Measurements from ENCODE around the gene CSNK1D. TPM values are rescaled to one million over a fixed set of nuclear protein-coding genes. Genes with fewer than 3 reads are reported as not detected.

The CSNK1D gene
- total RNA-seq, 2 experiments from 2014 or later = 277 to 286 TPM

- Mint-ChIP-seq H3K4me1 (ENCODE audit: low read depth) (peaks cover 30% of the 10 kb centered on the region), H3K27me3 (no peaks in the 10 kb centered on the region), H3K9me3 (no peaks in the 10 kb centered on the region), H3K4me3 (peak overlapping the region; percentile 82), H3K36me3 (ENCODE audit: low read depth) (peaks cover 27% of the 10 kb centered on the region), H3K27ac (peak overlapping the region; percentile 58)
- ATAC-seq (ENCODE audit: poor library complexity) (no peak), DNase-seq (no peak)
- intact Hi-C loops (cut with DNase I, micrococcal nuclease) = no loop called here
- no peaks in the 10 kb centered on the region for H3K27me3 ChIP-seq (ENCODE audit: control insufficient read depth in 1 of 2, insufficient read depth in 2 of 2, low read length in 2 of 2)
- no peak for TF ChIP-seq CTCF (IDR thresholded peaks at IDR 0.05)
- H3K4me1 ChIP-seq (ENCODE audit: insufficient read depth, low read length) = peaks cover 46% of the 10 kb centered on the region
- H3K4me3 ChIP-seq (ENCODE audit: low read length) = no peak overlapping the region
- H3K36me3 ChIP-seq (ENCODE audit: insufficient read depth, low read length) = peaks cover 11% of the 10 kb centered on the region
- H3K27ac ChIP-seq (ENCODE audit: low read depth in 1 of 2, low read length in 2 of 2) = no peak overlapping the region
- peaks cover 0 to 1% of the 10 kb centered on the region in 2 experiments for H3K9me3 ChIP-seq (ENCODE audit: control insufficient read depth in 1 of 2, insufficient read depth in 1 of 2, low read length in 2 of 2)
- CTCF ChIA-PET = interaction anchor here (0.9 to 1.9 kb wide), 2 partner anchors 12 to 79 kb away, joined by 3 to 6 read pairs; no protein-coding TSS in a partner anchor
- POLR2A ChIA-PET = interaction anchor here (6.4 kb wide), 1 partner anchor 13 kb away, joined by 157 read pairs; no protein-coding TSS in a partner anchor
These were observed 39.9 kb upstream of the CSNK1D start for GRCh38 chr17:82313195-82314011.

DNA sequence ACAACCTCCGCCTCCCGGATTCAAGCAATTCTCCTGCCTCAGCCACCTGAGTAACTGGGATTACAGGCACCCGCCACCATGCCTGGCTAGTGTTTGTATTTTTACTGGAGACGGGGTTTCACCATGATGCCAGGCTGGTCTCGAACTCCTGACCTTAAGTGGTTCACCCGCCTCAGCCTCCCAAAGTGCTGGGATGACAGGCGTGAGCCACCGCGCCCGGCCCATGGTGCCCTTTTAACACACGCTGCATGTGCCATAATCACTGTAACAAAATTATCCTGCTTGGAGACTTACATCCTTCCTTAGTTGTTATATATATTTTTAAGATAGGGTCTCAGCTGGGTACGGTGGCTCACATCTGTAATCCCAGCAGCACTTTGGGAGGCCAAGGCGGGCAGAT lies 38.5 kb upstream of the CSNK1D start:
- ChIA-PET CTCF (interaction anchor here (1.4 kb wide), 1 partner anchor 11 kb away, joined by 5 read pairs; no protein-coding TSS in a partner anchor), POLR2A (interaction anchor here (1.0 to 6.4 kb wide), 3 partner anchors 9 to 12 kb away, joined by 3 to 157 read pairs (median 3); no protein-coding TSS in a partner anchor)
- H3K27me3 ChIP-seq (ENCODE audit: control insufficient read depth in 1 of 2, insufficient read depth in 2 of 2, low read length in 2 of 2) = no peaks in the 10 kb centered on the region
- ATAC-seq (ENCODE audit: poor library complexity) (no peak), DNase-seq (no peak)
- Mint-ChIP-seq H3K36me3 (ENCODE audit: low read depth) (peaks cover 27% of the 10 kb centered on the region), H3K27me3 (no peaks in the 10 kb centered on the region), H3K9me3 (no peaks in the 10 kb centered on the region), H3K27ac (no peak overlapping the region), H3K4me3 (no peak overlapping the region), H3K4me1 (ENCODE audit: low read depth) (peaks cover 30% of the 10 kb centered on the region)
- no peak overlapping the region for H3K4me3 ChIP-seq (ENCODE audit: low read length)
- H3K36me3 ChIP-seq (ENCODE audit: insufficient read depth, low read length) = peaks cover 11% of the 10 kb centered on the region
- H3K4me1 ChIP-seq (ENCODE audit: insufficient read depth, low read length) = peaks cover 34% of the 10 kb centered on the region
- TF ChIP-seq CTCF (IDR thresholded peaks at IDR 0.05) = no peak
- H3K27ac ChIP-seq (ENCODE audit: low read depth in 1 of 2, low read length in 2 of 2) = no peak overlapping the region
- intact Hi-C loops (cut with DNase I, micrococcal nuclease) = no loop called here
- no peaks in the 10 kb centered on the region for H3K9me3 ChIP-seq (ENCODE audit: control insufficient read depth in 1 of 2, insufficient read depth in 1 of 2, low read length in 2 of 2)

DNA sequence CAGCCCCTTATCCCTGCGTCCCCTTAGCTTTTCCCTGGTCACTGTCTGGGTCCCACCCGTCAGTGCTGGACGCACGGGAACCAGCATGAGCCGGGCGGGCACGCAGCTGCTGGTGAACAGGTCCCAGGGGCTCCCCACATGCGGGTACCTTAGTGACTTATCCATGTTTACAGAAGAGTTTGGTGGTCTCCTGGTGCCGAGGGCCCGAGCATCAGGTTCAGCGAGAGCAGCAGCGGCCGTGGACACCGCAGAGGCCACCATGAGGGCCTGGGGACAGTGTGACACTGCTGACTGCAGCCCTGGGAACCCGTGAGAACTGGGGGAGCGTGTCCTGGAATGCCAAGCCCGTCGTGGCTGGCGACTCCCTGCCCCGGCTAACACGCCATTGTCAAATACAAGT lies 37.4 kb upstream of the CSNK1D start:
- no peak for TF ChIP-seq CTCF (IDR thresholded peaks at IDR 0.05)
- CTCF ChIA-PET = interaction anchor here (1.4 kb wide), 1 partner anchor 10 kb away, joined by 5 read pairs; no protein-coding TSS in a partner anchor
- peaks cover 17% of the 10 kb centered on the region for H3K36me3 Mint-ChIP-seq (ENCODE audit: low read depth)
- peaks cover 11% of the 10 kb centered on the region for H3K36me3 ChIP-seq (ENCODE audit: insufficient read depth, low read length)
- intact Hi-C loops (cut with DNase I, micrococcal nuclease) = no loop called here
- no peak overlapping the region for H3K27ac ChIP-seq (ENCODE audit: low read depth in 1 of 2, low read length in 2 of 2)
- H3K4me1 Mint-ChIP-seq (ENCODE audit: low read depth) = peaks cover 30% of the 10 kb centered on the region
- H3K27me3 ChIP-seq (ENCODE audit: control insufficient read depth in 1 of 2, insufficient read depth in 2 of 2, low read length in 2 of 2) = no peaks in the 10 kb centered on the region
- no peaks in the 10 kb centered on the region for H3K9me3 ChIP-seq (ENCODE audit: control insufficient read depth in 1 of 2, insufficient read depth in 1 of 2, low read length in 2 of 2)
- no peak for DNase-seq
- H3K27me3 Mint-ChIP-seq = no peaks in the 10 kb centered on the region
- H3K4me1 ChIP-seq (ENCODE audit: insufficient read depth, low read length) = peaks cover 28% of the 10 kb centered on the region
- H3K4me3 ChIP-seq (ENCODE audit: low read length) = no peak overlapping the region
- no peak overlapping the region for H3K27ac Mint-ChIP-seq
- H3K9me3 Mint-ChIP-seq = no peaks in the 10 kb centered on the region
- no peak overlapping the region for H3K4me3 Mint-ChIP-seq
- ATAC-seq (ENCODE audit: poor library complexity) = no peak
- POLR2A ChIA-PET = interaction anchor here (1.0 to 1.2 kb wide), 2 partner anchors 7 to 9 kb away, joined by 3 read pairs; no protein-coding TSS in a partner anchor
